Adipose tissue (tissue), 3 donors: Measurements from ENCODE around the gene WTAP. TPM values are rescaled to one million over a fixed set of nuclear protein-coding genes. Genes with fewer than 3 reads are reported as not detected.
"Not testable (repeated sequence)": the region's sequence is repeated elsewhere in the genome, so short reads cannot be mapped to it uniquely, and the experiment has no call there.

ENCODE experiments used
- H3K27ac ChIP-seq: one replicate; pipeline ENCODE4 v1.5.1; 2013; ENCODE audit warnings: low read depth, low read length
- WGBS, 3 donors: extraction: QIAGEN DNeasy Blood & Tissue Kit; methylation state at CpG; one replicate each; pipeline ENCODE4 v1.1.7; 2013; 5-methylcytosine and 5-hydroxymethylcytosine counted together
- polyA plus RNA-seq, 3 donors: library from polyadenylated mRNA; stranded (reverse); fragments of 200-250 nt; gene quantifications; one replicate each; pipeline ENCODE4 v1.2.3, GENCODE V29; 2013
- donor health status: healthy with polysubstance abuse.
- donor health status: Bipolar disorder and iron deficiency.
- donor health status: healthy.

The WTAP gene
- polyA plus RNA-seq, 3 donors = 36.9 to 99.5 (median 96.0) TPM

DNA sequence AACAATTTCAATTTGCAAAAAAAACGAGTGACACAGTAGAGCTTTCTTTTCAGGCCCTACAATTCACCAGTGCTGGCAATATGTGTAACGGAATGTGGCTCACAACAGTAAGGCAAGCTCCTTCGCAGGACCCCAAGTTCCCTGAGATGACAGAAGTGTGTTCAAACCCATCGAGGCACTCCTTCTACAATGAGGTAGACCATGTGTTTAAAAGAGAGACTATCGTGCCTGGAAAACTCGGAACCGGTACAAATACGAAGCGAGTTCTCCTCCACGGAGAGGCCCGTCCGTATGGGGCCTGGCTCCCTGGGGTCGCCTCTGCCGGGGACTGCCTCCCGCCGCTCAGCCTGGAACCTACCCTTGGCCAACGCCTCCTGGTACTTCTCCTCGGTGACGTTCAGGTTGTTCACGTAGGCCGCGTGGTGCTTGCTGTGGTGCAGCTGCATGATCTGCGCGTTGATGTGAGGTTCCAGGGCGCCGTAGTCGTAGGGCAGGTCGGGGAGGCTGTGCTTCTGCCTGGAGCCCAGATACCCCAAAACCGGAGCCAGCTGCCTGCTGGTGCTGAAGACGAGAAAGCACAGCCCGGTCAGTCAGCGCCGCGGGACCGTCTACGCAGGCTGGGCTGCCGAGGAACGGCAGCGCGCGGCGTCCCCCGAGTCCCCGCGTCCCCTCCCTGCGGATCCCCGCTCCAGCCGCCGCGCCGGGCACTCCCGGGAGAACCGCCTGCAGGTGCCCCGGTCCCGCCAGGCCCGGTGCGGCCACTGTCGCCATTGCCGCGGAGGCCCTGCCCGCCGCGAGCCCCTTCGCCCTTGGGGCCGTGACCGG is 34.8 kb upstream of the WTAP start:
- H3K27ac ChIP-seq = peak overlapping the region; percentile 39
- 1% methylated on average over 56 to 66 of the region's 66 CpGs for WGBS, 3 donors

DNA sequence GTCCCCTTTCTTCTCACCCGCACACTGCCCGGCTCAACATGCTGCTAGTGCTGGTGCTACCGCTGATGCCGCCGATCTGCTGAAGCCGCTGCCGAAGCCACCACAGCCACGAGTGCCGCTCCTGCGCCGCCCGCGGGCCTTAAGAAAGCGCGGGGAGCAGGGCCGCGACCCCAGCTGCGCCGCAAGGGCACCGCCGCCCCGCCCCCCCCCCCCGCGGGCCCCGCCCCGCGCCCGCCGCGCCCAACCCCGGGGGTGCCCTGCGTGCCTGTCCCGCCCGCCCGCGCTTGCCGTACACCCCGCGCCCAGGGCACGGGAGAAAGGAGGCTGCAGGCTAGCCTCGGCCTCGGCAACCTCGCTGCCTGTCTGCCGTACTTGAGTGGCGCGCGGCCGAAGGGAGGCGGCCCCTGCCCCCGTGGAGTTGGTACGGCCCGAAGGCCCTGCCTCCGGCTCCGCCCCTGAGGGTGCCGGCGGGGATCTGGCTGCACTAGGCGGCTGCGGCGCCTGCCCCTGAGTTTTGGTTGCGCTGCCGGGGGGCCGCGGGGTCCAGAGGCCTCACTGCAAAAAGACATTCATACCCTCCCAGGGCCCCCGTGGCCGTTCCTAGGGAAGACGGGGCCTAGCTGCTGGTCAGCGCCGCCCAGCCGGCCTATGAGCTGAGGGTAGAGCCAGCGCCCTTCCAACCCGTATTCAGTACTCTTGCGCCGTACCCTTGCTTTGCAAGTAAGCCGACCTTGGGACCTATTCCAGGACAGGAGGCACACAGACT is 34.0 kb upstream of the WTAP start, which contains the start of gene SOD2:
SOD2 (minus strand) TSS at position 114 of the 766 bp plus-strand sequence; CDS start at position 40, 74 bp downstream.
- H3K27ac ChIP-seq = peak within 1 kb of the TSS; percentile 80
- 0% methylated on average over 44 to 74 of the region's 74 CpGs for WGBS, 3 donors

DNA sequence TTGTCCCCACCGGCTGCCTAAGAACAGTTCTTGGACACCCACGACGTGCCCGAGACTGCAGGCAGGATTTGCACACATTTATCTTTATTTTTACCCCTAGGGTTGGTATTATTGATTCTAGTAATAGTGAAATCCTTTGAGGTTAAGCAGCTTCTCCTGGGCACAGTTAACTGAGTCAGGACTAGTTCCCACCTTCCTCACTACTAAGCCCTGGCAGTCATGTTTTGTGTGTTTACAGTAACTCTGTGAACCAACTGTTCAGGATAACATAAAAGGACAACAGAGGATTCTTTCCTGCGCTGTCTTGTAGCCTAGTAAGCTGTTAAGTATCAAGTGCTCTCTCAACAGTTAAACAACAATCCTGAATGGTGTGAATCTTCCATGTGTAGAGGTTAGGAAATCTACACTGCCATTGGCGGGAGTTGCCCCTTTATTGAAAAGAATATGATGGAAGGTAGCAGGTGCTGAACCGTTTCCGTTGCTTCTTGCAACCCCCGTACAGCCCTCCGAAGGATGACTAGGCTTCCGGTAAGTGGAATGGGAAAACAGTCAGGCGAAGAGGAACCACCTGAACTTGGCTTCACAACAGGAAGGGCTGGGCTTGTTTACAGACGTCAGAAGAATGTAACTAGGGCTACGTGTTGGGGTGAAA is 33.3 kb upstream of the WTAP start:
- H3K27ac ChIP-seq = peak overlapping the region; percentile 80
- WGBS, 3 donors = 10 to 19% (median 19%) methylated on average over 14 of the region's 14 CpGs

DNA sequence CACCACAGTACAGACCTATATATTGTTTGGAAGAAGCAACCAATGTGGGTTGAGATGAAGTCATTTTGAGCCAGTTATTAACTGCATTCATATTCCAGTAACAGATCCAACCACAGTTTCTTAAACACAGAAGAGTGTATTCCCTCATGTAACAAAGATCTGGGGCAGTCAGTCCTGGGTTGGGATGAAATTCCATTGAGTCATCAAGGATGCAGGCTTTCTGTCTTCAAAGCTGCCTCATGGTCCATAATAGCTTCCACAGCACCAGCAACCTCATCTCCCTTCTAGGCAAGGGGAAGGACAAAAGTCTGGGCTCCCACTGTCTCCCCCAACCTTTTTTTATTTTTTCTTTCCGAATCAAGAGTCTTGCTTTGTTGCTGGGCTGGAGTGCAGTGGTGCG is 31.3 kb upstream of the WTAP start:
- H3K27ac ChIP-seq = no peak overlapping the region
- 89 to 100% (median 99%) methylated on average over 2 of the region's 2 CpGs for WGBS, 3 donors

DNA sequence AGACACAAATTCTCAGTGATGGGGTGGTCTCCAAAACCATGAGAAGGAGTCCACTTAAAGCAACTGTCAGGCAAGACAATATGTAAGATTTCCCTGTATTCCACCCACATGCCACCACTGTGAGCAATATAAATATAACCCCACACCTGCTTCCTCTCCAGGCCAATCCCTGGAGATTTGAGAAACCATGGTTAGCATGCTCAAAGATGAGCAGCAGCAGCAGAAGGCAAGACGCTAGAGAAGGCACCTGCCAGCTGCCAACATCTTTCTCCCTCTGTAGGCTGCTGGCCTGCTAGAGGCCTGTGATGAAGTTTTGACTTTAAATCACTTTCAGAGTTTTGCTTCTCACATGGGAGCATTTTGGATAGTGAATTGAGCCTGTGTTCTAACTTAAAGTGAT is 26.3 kb upstream of the WTAP start:
- 31 to 48% (median 44%) methylated on average over 1 of the region's 1 CpG for WGBS, 3 donors
- H3K27ac ChIP-seq = peak overlapping the region; percentile 74

DNA sequence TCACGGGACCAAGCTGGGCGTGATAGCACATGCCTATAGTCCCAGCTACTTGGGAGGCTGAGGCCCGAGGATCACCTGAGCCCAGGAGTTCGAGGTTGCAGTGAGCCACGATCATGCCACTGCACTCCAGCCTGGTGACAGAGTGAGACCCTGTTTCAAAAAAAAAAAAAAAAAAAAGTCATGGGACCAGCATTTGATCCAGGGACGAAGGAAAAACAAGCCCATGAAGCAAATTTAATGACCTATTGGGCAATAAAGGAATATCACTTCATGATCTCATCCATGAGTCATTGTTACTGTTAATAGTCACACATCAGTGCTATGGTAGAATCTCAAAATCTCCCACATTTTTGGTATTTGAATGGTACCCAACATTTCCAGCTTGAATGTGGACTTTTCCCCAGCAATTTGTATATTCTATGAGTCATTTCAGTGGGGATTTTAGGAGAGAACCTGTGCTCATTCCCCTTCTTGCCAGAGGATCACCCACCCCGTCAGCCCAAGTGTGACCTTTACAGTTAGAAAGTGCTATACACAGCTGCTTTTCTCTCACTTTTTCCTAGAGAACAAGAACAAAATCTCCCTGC is 25.8 kb upstream of the WTAP start:
- peak overlapping the region; percentile 74 for H3K27ac ChIP-seq

DNA sequence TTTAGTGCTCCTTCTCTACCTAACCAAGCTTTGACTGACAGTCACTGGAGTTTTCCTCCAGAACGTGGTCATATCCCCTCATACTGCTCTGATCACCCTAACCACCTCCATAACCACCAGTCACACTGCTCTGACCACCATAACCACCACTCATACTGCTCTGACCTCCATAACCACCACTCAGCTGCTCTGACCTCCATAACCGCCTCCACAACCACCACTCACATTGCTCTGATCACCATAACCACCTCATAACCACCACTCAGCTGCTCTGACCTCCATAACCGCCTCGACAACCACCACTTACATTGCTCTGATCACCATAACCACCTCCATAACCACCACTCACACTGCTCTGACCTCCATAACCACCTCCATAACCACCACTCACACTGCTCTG is 16.7 kb upstream of the WTAP start:
- WGBS, 3 donors = 75 to 81% (median 79%) methylated on average over 4 of the region's 4 CpGs

More for the DNA sequence above, 25.8 kb upstream of the WTAP start:
- WGBS, 3 donors = 69 to 86% (median 70%) methylated on average over 7 of the region's 7 CpGs

DNA sequence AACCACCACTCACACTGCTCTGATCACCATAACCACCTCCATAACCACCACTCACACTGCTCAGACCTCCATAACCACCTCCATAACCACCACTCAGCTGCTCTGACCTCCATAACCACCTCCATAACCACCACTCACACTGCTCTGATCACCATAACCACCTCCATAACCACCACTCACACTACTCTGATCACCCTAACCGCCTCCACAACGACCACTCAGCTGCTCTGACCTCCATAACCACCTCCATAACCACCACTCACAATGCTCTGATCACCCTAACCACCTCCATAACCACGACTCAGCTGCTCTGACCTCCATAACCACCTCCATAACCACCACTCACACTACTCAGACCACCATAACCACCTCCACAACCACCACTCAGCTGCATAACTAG is 14.9 kb upstream of the WTAP start:
- WGBS, 3 donors = 87 to 95% (median 94%) methylated on average over 3 of the region's 3 CpGs
- H3K27ac ChIP-seq = not testable (repeated sequence)

More for the DNA sequence above, 16.7 kb upstream of the WTAP start:
- not testable (repeated sequence) for H3K27ac ChIP-seq

DNA sequence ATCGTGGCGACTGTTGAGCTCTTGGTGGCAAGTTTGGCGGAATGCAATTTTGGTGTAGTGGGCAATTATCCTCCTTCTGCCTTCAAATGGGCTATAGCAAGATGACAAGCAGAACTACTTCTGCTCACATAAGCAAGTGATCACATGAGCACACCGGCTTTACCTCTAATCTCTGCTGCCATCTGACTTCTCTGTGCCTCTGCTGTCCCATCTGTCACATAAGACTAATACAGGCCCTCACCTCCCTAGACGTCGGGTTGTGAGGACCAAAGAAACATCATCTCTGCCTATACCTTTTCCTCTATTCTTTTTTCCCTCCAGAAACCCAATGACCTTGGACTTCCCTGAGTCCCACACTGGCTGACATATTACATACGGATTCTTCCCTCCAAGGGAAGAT is 13.3 kb upstream of the WTAP start:
- H3K27ac ChIP-seq = no peak overlapping the region
- WGBS, 3 donors = 71 to 96% (median 92%) methylated on average over 7 of the region's 7 CpGs

DNA sequence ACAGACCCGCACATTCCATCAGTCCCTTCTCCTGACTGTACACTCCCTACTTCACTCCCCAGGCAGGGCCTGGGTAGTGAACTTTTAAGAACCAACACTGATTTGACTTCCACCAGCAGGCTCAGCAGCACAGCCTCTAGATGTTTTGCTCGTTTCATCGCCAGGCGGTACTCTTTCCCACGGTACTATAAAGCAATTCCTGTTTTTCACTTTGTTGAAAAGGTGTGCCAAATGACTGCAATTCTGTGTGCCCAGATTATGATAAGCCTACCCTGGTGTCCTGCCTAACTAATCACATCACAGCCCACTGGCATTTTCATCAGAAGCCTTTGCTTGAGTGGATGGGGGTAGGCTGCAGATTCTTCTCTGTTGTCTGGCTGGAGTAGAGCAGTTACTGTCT is 12.9 kb upstream of the WTAP start:
- 36 to 77% (median 61%) methylated on average over 5 of the region's 5 CpGs for WGBS, 3 donors
- H3K27ac ChIP-seq = no peak overlapping the region

DNA sequence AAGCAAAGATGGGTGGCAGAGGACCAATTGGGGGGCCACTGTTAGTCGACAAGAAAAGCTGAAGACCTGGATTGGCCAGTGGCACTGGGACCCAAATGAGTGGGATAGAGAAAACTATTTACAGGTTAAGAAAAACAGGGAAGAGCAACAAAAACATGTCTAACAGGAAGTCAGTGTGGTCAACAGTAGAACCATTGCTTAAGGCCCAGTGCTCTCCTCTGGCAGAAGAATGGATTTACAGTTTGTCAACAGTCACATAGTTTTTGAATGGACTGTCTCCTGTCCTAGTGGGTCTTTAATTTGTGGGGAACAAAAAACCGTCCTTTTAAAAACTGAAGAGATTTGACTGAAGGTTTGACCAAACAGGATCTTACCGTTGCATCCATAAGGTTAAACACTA is 12.1 kb upstream of the WTAP start:
- H3K27ac ChIP-seq = no peak overlapping the region
- 63 to 81% (median 65%) methylated on average over 3 of the region's 3 CpGs for WGBS, 3 donors

DNA sequence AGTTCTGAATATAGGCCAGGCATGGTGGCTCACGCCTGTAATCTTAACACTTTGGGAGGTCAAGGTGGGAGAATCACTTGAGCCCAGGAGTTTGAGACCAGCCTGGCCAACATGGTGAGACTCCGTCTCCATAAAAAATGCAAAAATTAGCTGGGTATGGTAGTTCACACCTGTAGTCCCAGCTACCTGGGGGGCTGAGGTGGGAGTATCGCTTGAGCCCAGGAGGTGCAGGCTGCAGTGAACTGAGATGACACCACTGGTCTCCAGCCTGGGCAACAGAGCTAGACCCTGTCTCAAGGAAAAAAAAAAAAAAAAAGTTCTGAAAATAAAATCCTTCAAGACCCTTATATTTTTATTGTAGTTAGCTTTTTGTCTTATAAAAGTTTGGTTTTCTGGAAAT is 11.7 kb upstream of the WTAP start:
- no peak overlapping the region for H3K27ac ChIP-seq

DNA sequence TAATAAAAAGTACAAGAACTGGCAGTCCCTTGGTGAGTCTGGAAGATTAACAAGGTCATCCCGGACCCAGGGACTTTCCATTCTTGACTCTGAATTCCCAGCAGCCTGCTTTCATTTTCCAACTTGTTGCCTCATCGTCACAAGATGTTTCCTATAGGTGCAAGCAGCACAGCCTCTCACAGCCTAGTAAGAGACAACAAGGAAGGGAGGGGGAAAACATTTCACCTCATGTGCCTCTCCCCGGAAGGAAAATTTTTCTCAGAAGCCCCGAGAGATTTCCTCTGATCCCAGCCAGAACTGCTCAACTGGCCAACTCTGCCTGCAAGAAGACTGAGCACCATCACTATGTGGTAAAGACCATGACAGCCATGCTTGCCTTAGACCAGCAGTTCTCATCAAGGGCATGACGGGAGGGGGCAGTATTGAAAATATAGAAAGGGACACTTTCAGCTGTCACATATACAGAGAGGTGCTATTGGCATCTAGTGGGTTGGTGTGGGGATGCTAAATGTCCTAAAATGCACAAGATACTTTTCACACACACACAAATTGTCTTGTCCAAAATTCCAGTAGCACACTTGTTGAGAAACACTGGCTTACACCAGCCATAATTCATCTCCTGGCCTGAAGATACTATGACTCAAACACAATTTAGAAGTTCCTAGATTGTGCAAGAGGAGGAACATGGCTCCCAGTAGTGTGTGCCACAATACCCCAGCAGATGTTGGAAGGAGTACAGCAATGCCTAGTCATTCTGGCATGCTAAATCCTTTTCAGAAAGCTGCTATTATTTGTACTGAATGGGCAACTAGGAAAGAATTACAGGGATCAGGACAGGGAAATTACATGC is 10.8 kb upstream of the WTAP start:
- 44 to 62% (median 45%) methylated on average over 5 of the region's 5 CpGs for WGBS, 3 donors

More for the DNA sequence above, 11.7 kb upstream of the WTAP start:
- WGBS, 3 donors = 93 to 98% (median 94%) methylated on average over 3 of the region's 3 CpGs

DNA sequence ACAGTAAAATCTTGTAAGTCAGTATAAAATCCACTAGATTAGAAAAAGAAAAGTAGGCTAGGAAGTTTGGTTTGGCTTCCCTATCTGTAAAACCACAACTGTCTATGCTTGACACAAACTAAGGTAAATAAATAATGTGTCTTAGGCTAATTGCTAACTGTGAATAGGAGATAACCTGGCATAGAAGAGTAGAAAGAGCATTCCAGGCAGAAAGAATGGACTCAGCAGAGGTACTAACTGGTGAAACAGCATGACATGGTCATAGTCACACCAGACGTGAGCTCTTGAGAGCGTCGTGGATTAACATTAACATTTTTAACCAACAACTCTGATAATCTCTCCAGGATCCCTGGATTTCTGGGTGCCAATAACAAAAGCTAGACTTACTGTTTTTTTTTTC is 8.7 kb upstream of the WTAP start:
- H3K27ac ChIP-seq = no peak overlapping the region

More for the DNA sequence above, 10.8 kb upstream of the WTAP start:
- peak overlapping the region; percentile 91 for H3K27ac ChIP-seq

DNA sequence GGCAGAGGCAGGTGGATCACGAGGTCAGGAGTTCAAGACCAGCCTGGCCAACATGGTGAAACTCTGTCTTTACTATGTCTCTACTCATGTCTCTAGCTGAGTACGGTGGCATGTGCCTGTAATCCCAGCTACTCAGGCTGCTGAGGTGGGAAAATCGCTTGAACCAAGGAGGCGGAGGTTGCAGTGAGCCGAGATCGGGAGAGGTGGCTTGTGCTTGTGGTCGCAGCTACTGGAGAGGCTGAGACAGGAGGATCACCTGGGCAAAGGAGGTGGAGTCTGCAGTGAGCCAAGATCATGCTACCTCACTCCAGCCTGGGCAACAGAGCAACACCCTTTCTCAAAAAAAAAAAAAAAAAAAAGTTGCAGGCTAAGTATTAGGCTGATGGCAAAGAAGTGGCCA is 8.0 kb upstream of the WTAP start:
- 95 to 99% (median 98%) methylated on average over 7 of the region's 7 CpGs for WGBS, 3 donors
- no peak overlapping the region for H3K27ac ChIP-seq

More for the DNA sequence above, 8.7 kb upstream of the WTAP start:
- WGBS, 3 donors = 69 to 86% (median 74%) methylated on average over 3 of the region's 3 CpGs

DNA sequence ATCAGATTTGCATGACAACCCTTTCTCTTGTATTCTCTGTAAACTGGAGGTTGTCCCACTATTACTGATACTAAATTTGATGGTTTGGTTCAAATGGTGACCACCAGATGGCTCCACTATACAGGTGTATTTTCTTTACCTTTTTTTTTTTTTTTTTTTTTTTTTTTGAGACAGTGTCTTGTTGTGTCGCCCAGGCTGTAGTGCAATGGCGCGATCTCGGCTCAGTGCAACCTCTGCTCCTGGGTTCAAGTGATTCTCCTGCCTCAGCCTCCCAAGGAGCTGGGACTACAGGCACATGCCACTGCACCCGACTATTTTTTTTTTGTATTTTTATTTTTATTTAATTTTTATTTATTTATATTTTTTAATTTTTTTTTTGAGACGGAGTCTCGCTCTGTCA is 6.6 kb upstream of the WTAP start:
- WGBS, 3 donors = 51 to 76% (median 71%) methylated on average over 7 of the region's 7 CpGs
- H3K27ac ChIP-seq = no peak overlapping the region

DNA sequence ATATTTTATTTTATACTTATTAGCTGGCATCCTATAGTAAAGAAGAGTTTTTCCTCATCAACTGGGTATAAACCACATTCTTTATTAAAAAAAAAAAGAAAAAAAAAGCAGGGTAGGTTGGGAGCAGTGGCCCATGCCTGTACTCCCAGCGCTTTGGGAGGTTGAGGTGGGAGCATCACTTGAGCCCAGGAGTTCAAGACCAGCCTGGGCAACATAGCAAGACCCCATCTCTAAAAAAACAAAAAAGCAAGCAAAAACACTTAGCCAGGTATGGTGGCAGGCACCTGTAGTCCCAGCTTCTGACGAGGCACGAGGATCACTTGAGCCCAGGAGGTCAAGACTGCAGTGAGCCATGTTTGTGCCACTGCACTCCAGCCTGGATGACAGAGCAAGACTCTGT is 5.3 kb upstream of the WTAP start:
- 95 to 99% (median 98%) methylated on average over 3 of the region's 3 CpGs for WGBS, 3 donors
- not testable (repeated sequence) for H3K27ac ChIP-seq

DNA sequence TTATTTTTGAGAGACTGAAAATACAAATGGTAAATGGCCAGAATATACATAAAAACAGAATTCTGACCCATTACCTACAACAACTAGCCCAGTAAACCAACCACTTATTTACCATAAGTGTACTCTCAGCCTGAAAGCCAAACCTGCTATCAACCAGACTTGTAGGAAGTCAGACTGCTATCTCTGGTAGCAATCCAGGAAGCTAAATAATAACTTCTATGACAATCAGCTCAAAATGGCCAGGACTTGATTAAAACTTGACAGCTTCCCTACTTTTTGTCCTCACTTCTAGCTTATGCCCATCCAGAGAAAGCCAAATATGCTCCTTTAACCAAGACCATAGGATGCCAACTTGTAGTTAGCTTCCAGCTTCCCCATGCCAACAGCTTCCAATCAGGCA is 4.7 kb upstream of the WTAP start:
- H3K27ac ChIP-seq = no peak overlapping the region
